Astrocyte (in vitro differentiated cells and primary cell): ENCODE measurements around the gene PTGIS. TPM values are rescaled to one million over a fixed set of nuclear protein-coding genes. Genes with fewer than 3 reads are reported as not detected.

Source experiments
- DNase-seq: peaks from one replicate; pipeline ENCODE4 v3.0.0-alpha.2; 2010; ENCODE audit warnings: low read depth
- FAIRE-seq: peaks from 2 replicates; lab custom pipeline; 2011; peaks lifted over from hg19 to GRCh38; lab: Jason Lieb, UNC
- H2AFZ ChIP-seq: 2 replicates; pipeline ENCODE4 v1.6.0; 2012; ENCODE audit warnings: low read depth, low read length, inconsistent platforms
- H3K27ac ChIP-seq: 2 replicates; pipeline ENCODE4 v1.5.1; 2011; ENCODE audit warnings: low read depth, low read length, inconsistent platforms
- H3K27me3 ChIP-seq: 2 replicates; pipeline ENCODE4 v1.6.0; 2011; ENCODE audit warnings: low read length, inconsistent platforms; ENCODE audit not compliant: insufficient read depth
- H3K36me3 ChIP-seq: 2 replicates; pipeline ENCODE4 v1.5.1; 2011; ENCODE audit warnings: low read length, inconsistent platforms; ENCODE audit not compliant: insufficient read depth
- H3K4me1 ChIP-seq: 2 replicates; pipeline ENCODE4 v1.5.1; 2011; ENCODE audit warnings: low read length, inconsistent platforms; ENCODE audit not compliant: insufficient read depth
- H3K4me2 ChIP-seq: 2 replicates; pipeline ENCODE4 v1.6.0; 2012; ENCODE audit warnings: low read length, inconsistent platforms
- H3K4me3 ChIP-seq: 2 replicates; pipeline ENCODE4 v1.5.1; 2011; ENCODE audit warnings: low read depth, mild to moderate bottlenecking, low read length, inconsistent platforms; ENCODE audit not compliant: insufficient read depth
- H3K79me2 ChIP-seq: 2 replicates; pipeline ENCODE4 v1.6.0; 2012; ENCODE audit warnings: mild to moderate bottlenecking, low read length, inconsistent platforms; ENCODE audit not compliant: insufficient read depth
- H3K9ac ChIP-seq: 2 replicates; pipeline ENCODE4 v1.6.0; 2012; ENCODE audit warnings: mild to moderate bottlenecking, low read length, inconsistent platforms
- H3K9me3 ChIP-seq: 2 replicates; pipeline ENCODE4 v1.5.1; 2012; ENCODE audit warnings: low read depth, mild to moderate bottlenecking, low read length, inconsistent platforms; ENCODE audit not compliant: insufficient read depth
- H4K20me1 ChIP-seq: 2 replicates; pipeline ENCODE4 v1.6.0; 2012; ENCODE audit warnings: low read length, inconsistent platforms; ENCODE audit not compliant: insufficient read depth
- H3K27ac Mint-ChIP-seq: one replicate; pipeline ENCODE4 v1.8.0; 2021; ENCODE audit warnings: mild to moderate bottlenecking, mixed read lengths; ENCODE audit not compliant: unreplicated experiment
- H3K27me3 Mint-ChIP-seq: one replicate; pipeline ENCODE4 v1.8.0; 2021; ENCODE audit warnings: low read depth, mixed read lengths; ENCODE audit not compliant: unreplicated experiment
- H3K36me3 Mint-ChIP-seq: one replicate; pipeline ENCODE4 v1.8.0; 2021; ENCODE audit warnings: low read depth, mixed read lengths; ENCODE audit not compliant: unreplicated experiment
- H3K4me1 Mint-ChIP-seq: one replicate; pipeline ENCODE4 v1.8.0; 2021; ENCODE audit warnings: low read depth, mixed read lengths; ENCODE audit not compliant: unreplicated experiment
- H3K4me3 Mint-ChIP-seq: one replicate; pipeline ENCODE4 v1.8.0; 2021; ENCODE audit warnings: mild to moderate bottlenecking, moderate library complexity, mixed read lengths; ENCODE audit not compliant: unreplicated experiment
- H3K9me3 Mint-ChIP-seq: one replicate; pipeline ENCODE4 v1.8.0; 2021; ENCODE audit warnings: mild to moderate bottlenecking, mixed read lengths; ENCODE audit not compliant: unreplicated experiment
- CTCF ChIP-seq: IDR thresholded peaks from 2 replicates; pipeline ENCODE4 v1.5.1; 2011; ENCODE audit warnings: low read depth, mild to moderate bottlenecking, inconsistent platforms, low read length, moderate library complexity; ENCODE audit not compliant: insufficient read depth
- EZH2 ChIP-seq: IDR thresholded peaks from 2 replicates; pipeline ENCODE4 v1.6.1; 2012; ENCODE audit warnings: mild to moderate bottlenecking, low read length, inconsistent platforms; ENCODE audit not compliant: insufficient read depth
- total RNA-seq: library from RNA; stranded (reverse); gene quantifications from 2 replicates; pipeline ENCODE4 v1.2.1, GENCODE V29; 2021

The PTGIS gene
- total RNA-seq, 1 donor from 2014 or later = 1.9 TPM

- Histone ChIP-seq H2AFZ (no peak overlapping the region), H3K79me2 (no peaks in the 10 kb centered on the region), H4K20me1 (no peaks in the 10 kb centered on the region), H3K9ac (no peak overlapping the region), H3K4me3 (no peak overlapping the region), H3K4me2 (no peak overlapping the region), H3K27ac (no peak overlapping the region), H3K36me3 (no peaks in the 10 kb centered on the region), H3K27me3 (peaks cover 23% of the 10 kb centered on the region), H3K4me1 (no peaks in the 10 kb centered on the region), H3K9me3 (no peaks in the 10 kb centered on the region)
- no peaks in the 10 kb centered on the region for H3K36me3 Mint-ChIP-seq
- peaks cover 5% of the 10 kb centered on the region for H3K9me3 Mint-ChIP-seq
- FAIRE-seq (no peak), DNase-seq (no peak)
- TF ChIP-seq EZH2 = no peak
- TF ChIP-seq CTCF = no peak
- H3K4me1 Mint-ChIP-seq = no peaks in the 10 kb centered on the region
- no peak overlapping the region for H3K4me3 Mint-ChIP-seq
- H3K27me3 Mint-ChIP-seq = peaks cover 30% of the 10 kb centered on the region
- H3K27ac Mint-ChIP-seq = no peak overlapping the region
Measured at GRCh38 chr20:49497398-49497669, 70.6 kb downstream of the PTGIS start.

GRCh38 chr20:49496553-49497397 is 71.2 kb downstream of the PTGIS start:
- no peaks in the 10 kb centered on the region for H3K36me3 Mint-ChIP-seq
- H3K79me2 ChIP-seq = no peaks in the 10 kb centered on the region
- no peaks in the 10 kb centered on the region for H3K4me1 ChIP-seq
- H3K27ac Mint-ChIP-seq = no peak overlapping the region
- peaks cover 30% of the 10 kb centered on the region for H3K27me3 Mint-ChIP-seq
- H3K9me3 ChIP-seq = no peaks in the 10 kb centered on the region
- H3K4me2 ChIP-seq = no peak overlapping the region
- DNase-seq = no peak
- H3K9me3 Mint-ChIP-seq = peaks cover 5% of the 10 kb centered on the region
- no peaks in the 10 kb centered on the region for H4K20me1 ChIP-seq
- H3K27me3 ChIP-seq = peaks cover 23% of the 10 kb centered on the region
- H3K27ac ChIP-seq = no peak overlapping the region
- no peaks in the 10 kb centered on the region for H3K36me3 ChIP-seq
- TF ChIP-seq EZH2 (no peak), CTCF (no peak)
- no peak overlapping the region for H3K9ac ChIP-seq
- H3K4me1 Mint-ChIP-seq = no peaks in the 10 kb centered on the region
- H3K4me3 Mint-ChIP-seq = no peak overlapping the region
- FAIRE-seq = no peak
- H3K4me3 ChIP-seq = no peak overlapping the region
- H2AFZ ChIP-seq = no peak overlapping the region

GRCh38 chr20:49496043-49496442 is 71.9 kb downstream of the PTGIS start:
- peaks cover 36% of the 10 kb centered on the region for H3K27me3 Mint-ChIP-seq
- TF ChIP-seq EZH2 (no peak), CTCF (no peak)
- no peak for DNase-seq
- H4K20me1 ChIP-seq = no peaks in the 10 kb centered on the region
- FAIRE-seq = no peak
- no peaks in the 10 kb centered on the region for H3K9me3 ChIP-seq
- H3K4me1 ChIP-seq = no peaks in the 10 kb centered on the region
- no peak overlapping the region for H3K9ac ChIP-seq
- no peak overlapping the region for H3K4me2 ChIP-seq
- no peak overlapping the region for H3K4me3 Mint-ChIP-seq
- no peak overlapping the region for H3K4me3 ChIP-seq
- no peak overlapping the region for H3K27ac ChIP-seq
- H3K79me2 ChIP-seq = no peaks in the 10 kb centered on the region
- no peak overlapping the region for H3K27ac Mint-ChIP-seq
- H3K4me1 Mint-ChIP-seq = no peaks in the 10 kb centered on the region
- no peaks in the 10 kb centered on the region for H3K36me3 Mint-ChIP-seq
- H2AFZ ChIP-seq = no peak overlapping the region
- H3K27me3 ChIP-seq = peaks cover 25% of the 10 kb centered on the region
- H3K9me3 Mint-ChIP-seq = peaks cover 5% of the 10 kb centered on the region
- H3K36me3 ChIP-seq = no peaks in the 10 kb centered on the region
